LNCaP clone FGC (cell line): Measurements from ENCODE around the gene MAP3K7.

Experiments
- DNase-seq: peaks from one replicate; pipeline ENCODE4 v3.0.0-alpha.2; 2011; ENCODE audit warnings: low read depth
- H3K4me3 ChIP-seq: 2 replicates; pipeline ENCODE4 v1.5.1; 2011; ENCODE audit warnings: mild to moderate bottlenecking, low read depth, low read length, control low read depth
- CTCF ChIP-seq: IDR thresholded peaks from 2 replicates; pipeline ENCODE4 v1.5.1; 2012; ENCODE audit warnings: mild to moderate bottlenecking; ENCODE audit not compliant: control insufficient read depth, insufficient read depth; ENCODE audit errors: extremely low read depth

MAP3K7 gene

GRCh38 chr6:90478789-90479602 lies 107.9 kb downstream of the MAP3K7 start:
- TF ChIP-seq CTCF = peak; percentile 58
- DNase-seq = peak; percentile 34
- no peak overlapping the region for H3K4me3 ChIP-seq

DNA sequence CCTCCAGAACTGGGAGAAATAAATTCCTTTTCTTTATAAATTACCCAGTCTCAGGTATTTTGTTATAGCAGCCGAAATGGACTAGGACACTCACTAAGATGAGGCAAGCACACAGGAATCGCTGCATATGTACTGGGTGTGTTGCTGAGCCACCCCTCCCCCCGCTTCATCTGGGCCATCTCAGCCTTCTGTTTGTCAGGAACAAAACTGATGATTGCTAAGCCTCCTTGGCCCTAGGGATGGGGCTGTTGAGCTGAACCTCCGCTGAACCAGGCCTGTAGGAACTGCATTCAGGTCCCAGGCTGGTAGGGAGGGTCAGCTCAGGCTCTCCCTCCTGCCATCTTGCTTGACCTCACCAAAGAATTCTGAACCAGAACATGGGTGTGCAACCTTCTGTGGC lies 108.6 kb downstream of the MAP3K7 start:
- TF ChIP-seq CTCF = no peak
- no peak for DNase-seq
- no peak overlapping the region for H3K4me3 ChIP-seq

DNA sequence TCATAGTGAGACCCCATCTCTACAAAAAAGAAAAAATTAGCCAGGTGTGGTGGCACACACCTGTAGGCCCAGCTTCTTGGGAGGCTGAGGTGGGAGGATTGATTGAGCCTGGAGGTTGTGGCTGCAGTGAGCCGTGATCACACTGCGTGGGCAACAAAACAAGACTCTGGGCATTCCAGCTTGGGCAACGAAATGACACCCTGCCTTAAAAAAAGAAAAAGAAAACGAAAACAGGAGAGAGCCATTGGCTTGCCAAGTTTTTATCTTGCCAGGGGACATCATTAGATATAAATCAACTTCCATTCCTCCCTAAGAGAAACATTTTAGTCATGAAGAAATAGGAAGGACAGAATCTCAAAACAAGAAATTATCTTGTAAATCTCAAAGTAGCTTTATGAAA lies 109.5 kb downstream of the MAP3K7 start:
- no peak for DNase-seq
- no peak for TF ChIP-seq CTCF
- no peak overlapping the region for H3K4me3 ChIP-seq

GRCh38 chr6:90472716-90473115 lies 114.2 kb downstream of the MAP3K7 start:
- no peak overlapping the region for H3K4me3 ChIP-seq
- DNase-seq = no peak
- TF ChIP-seq CTCF = no peak

GRCh38 chr6:90471263-90471662 lies 115.6 kb downstream of the MAP3K7 start:
- DNase-seq = no peak
- H3K4me3 ChIP-seq = no peak overlapping the region
- TF ChIP-seq CTCF = no peak

GRCh38 chr6:90469906-90470305 lies 117.0 kb downstream of the MAP3K7 start:
- no peak for TF ChIP-seq CTCF
- no peak for DNase-seq
- no peak overlapping the region for H3K4me3 ChIP-seq

GRCh38 chr6:90468859-90469258 lies 118.0 kb downstream of the MAP3K7 start:
- H3K4me3 ChIP-seq = no peak overlapping the region
- DNase-seq = no peak
- TF ChIP-seq CTCF = no peak
